ENCODE results near the gene IGSF23. TPM values are rescaled to one million over a fixed set of nuclear protein-coding genes. Genes with fewer than 3 reads are reported as not detected.

Gene IGSF23
- total RNA-seq, 1 experiment from 2014 or later: not detected

GRCh38 chr19:44608391-44608821 is 5.0 kb upstream of the IGSF23 start:
- peaks cover 29% of the 10 kb centered on the region in 2 experiments for H3K4me1 Mint-ChIP-seq
- Histone ChIP-seq H2BK120ac (ENCODE audit: low read depth, low read length, poor library complexity, severe bottlenecking) (no peak overlapping the region), H3K9ac (ENCODE audit: extremely low read depth, insufficient read length, low read length) (no peak overlapping the region), H4K91ac (ENCODE audit: insufficient read length, low read depth, low read length) (no peak overlapping the region), H2AK5ac (ENCODE audit: insufficient read length, low read length) (no peak overlapping the region), H3K79me2 (ENCODE audit: insufficient read depth, low read length) (no peaks in the 10 kb centered on the region), H3K27me3 (ENCODE audit: insufficient read depth, low read length) (no peaks in the 10 kb centered on the region), H3K23me2 (ENCODE audit: insufficient read length, low read depth, low read length, poor library complexity, severe bottlenecking) (no peaks in the 10 kb centered on the region), H2BK12ac (ENCODE audit: insufficient read length, low read depth, low read length) (no peak overlapping the region), H3K9me3 (ENCODE audit: control insufficient read depth, low read depth, low read length) (no peaks in the 10 kb centered on the region), H3T11ph (ENCODE audit: low read length) (no peak overlapping the region), H3K14ac (ENCODE audit: insufficient read depth, low read length) (no peak overlapping the region), H3K4ac (ENCODE audit: low read depth, low read length) (no peak overlapping the region), H3K4me2 (ENCODE audit: insufficient read depth, insufficient read length, low read length) (no peak overlapping the region), H4K20me1 (ENCODE audit: control insufficient read depth, insufficient read depth, insufficient read length) (no peaks in the 10 kb centered on the region), H4K5ac (ENCODE audit: insufficient read length, low read depth, low read length) (no peak overlapping the region), H3K79me1 (ENCODE audit: insufficient read depth, low read depth, low read length, poor library complexity, severe bottlenecking) (no peaks in the 10 kb centered on the region), H2AFZ (ENCODE audit: low read length) (no peak overlapping the region), H4K8ac (replicated peaks; ENCODE audit: insufficient read length, low read depth, low read length) (no peak overlapping the region), H2BK20ac (ENCODE audit: low read depth, low read length, poor library complexity, severe bottlenecking) (no peak overlapping the region), H2BK5ac (ENCODE audit: insufficient read length, low read length) (no peak overlapping the region), H3K4me1 (ENCODE audit: insufficient read depth, low read length) (peaks cover 4% of the 10 kb centered on the region; the same call in 1 of the 2 replicates), H2BK15ac (ENCODE audit: low read depth, low read length) (no peak overlapping the region), H3K56ac (ENCODE audit: insufficient read length, low read depth, low read length) (no peak overlapping the region), H3K23ac (ENCODE audit: insufficient read length, low read depth, low read length) (no peak overlapping the region), H3K18ac (ENCODE audit: insufficient read length, low read depth, low read length) (no peak overlapping the region), H3K27ac (ENCODE audit: insufficient read length, low read depth, low read length) (no peak overlapping the region)
- H3K27me3 Mint-ChIP-seq (ENCODE audit: low read depth): no peaks in the 10 kb centered on the region; the same call in 1 of the 2 replicates
- no peak overlapping the region for H3K27ac Mint-ChIP-seq
- no peak for TF ChIP-seq CTCF (conservative IDR thresholded peaks at IDR 0.05)
- no peaks in the 10 kb centered on the region; a peak in 1 of 5 replicates for H3K9me3 Mint-ChIP-seq
- no peak for DNase-seq
- 100% methylated on average over 1 of the region's 7 CpGs for WGBS (ENCODE audit: extremely low coverage, insufficient read length, low lambda C conversion rate)
- H3K4me3 Mint-ChIP-seq: no peak overlapping the region
- H3K36me3 Mint-ChIP-seq (ENCODE audit: insufficient read depth in 1 of 3, low read depth in 3 of 3): peaks cover 0 to 4% (median 2%) of the 10 kb centered on the region in 3 experiments; a peak in 2 of 7 replicates

All from H9 (cell line).